ENCODE measurements around the gene ELAC2.

DNA sequence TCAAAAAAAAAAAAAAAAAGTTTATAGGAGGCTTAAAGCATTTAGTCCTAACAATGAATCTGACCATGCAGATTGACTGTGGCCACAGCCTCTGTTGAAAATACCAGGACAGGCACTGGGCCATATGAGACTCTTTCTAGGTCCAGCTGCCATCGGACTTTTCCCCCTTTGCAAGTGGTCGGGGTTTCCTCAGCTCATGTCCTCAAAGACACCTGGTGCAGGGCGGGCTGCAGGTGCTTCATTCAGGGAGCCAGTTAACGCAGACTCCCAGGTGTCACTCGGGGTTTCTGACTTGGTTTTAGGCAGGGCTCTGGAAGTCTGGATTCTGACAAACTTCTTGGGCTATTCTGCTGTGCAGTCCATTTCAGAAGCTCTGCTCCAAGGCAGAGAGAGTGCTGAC, 20.9 kb downstream of the ELAC2 start:
- TF ChIP-seq, protein P1, sequence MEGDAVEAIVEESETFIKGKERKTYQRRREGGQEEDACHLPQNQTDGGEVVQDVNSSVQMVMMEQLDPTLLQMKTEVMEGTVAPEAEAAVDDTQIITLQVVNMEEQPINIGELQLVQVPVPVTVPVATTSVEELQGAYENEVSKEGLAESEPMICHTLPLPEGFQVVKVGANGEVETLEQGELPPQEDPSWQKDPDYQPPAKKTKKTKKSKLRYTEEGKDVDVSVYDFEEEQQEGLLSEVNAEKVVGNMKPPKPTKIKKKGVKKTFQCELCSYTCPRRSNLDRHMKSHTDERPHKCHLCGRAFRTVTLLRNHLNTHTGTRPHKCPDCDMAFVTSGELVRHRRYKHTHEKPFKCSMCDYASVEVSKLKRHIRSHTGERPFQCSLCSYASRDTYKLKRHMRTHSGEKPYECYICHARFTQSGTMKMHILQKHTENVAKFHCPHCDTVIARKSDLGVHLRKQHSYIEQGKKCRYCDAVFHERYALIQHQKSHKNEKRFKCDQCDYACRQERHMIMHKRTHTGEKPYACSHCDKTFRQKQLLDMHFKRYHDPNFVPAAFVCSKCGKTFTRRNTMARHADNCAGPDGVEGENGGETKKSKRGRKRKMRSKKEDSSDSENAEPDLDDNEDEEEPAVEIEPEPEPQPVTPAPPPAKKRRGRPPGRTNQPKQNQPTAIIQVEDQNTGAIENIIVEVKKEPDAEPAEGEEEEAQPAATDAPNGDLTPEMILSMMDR (conservative IDR thresholded peaks at IDR 0.05) = no peak
- TF ChIP-seq EZH2 (IDR thresholded peaks at IDR 0.05; ENCODE audit: low read depth) = no peak

All from PC-9 (cell line).